ENCODE data around the gene ACAP1.

GRCh38 chr17:7370853-7371252 is 34.5 kb downstream of the ACAP1 start:
- TF ChIP-seq, protein P1, sequence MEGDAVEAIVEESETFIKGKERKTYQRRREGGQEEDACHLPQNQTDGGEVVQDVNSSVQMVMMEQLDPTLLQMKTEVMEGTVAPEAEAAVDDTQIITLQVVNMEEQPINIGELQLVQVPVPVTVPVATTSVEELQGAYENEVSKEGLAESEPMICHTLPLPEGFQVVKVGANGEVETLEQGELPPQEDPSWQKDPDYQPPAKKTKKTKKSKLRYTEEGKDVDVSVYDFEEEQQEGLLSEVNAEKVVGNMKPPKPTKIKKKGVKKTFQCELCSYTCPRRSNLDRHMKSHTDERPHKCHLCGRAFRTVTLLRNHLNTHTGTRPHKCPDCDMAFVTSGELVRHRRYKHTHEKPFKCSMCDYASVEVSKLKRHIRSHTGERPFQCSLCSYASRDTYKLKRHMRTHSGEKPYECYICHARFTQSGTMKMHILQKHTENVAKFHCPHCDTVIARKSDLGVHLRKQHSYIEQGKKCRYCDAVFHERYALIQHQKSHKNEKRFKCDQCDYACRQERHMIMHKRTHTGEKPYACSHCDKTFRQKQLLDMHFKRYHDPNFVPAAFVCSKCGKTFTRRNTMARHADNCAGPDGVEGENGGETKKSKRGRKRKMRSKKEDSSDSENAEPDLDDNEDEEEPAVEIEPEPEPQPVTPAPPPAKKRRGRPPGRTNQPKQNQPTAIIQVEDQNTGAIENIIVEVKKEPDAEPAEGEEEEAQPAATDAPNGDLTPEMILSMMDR (conservative IDR thresholded peaks at IDR 0.05) = no peak
- no peak for TF ChIP-seq ZFX (IDR thresholded peaks at IDR 0.05)
